ENCODE data around the gene FRMD8. TPM values are rescaled to one million over a fixed set of nuclear protein-coding genes. Genes with fewer than 3 reads are reported as not detected.

Gene FRMD8
- total RNA-seq, 5 donors from 2014 or later (not counting 1 experiment from before 2014, with no cell fraction given), result 35.6 to 79.1 (median 77.8) TPM

- DNase-seq (peak in 19 of 35 experiments; percentile 35 to 60 (median 42)), ATAC-seq (replicated peaks in 1 of 4) (peak in 2 of 4 experiments; percentile 14 to 15)
- Histone ChIP-seq H3K36me3 (ENCODE audit: control insufficient read depth in 2 of 2, extremely low read depth in 1 of 2, insufficient read depth in 1 of 2, low read length in 1 of 2) (peaks cover 0 to 22% of the 10 kb centered on the region in 2 donors), H3K4me1 (ENCODE audit: control insufficient read depth in 1 of 2, extremely low read depth in 1 of 2, insufficient read depth in 2 of 2, low read length in 2 of 2) (peaks cover 43 to 70% of the 10 kb centered on the region in 2 experiments), H3K4me3 (ENCODE audit: control insufficient read depth in 1 of 2, extremely low read depth in 1 of 2, low read length in 1 of 2) (peak overlapping the region; percentile 33 to 66), H3K27me3 (replicated peaks in 1 of 2; ENCODE audit: control insufficient read depth in 2 of 2, extremely low read depth in 1 of 2, insufficient read depth in 2 of 2, low read length in 1 of 2) (no peaks in the 10 kb centered on the region), H3K27ac (ENCODE audit: low read length) (peak overlapping the region; percentile 95), H3K9me3 (no peaks in the 10 kb centered on the region)
- no peaks in the 10 kb centered on the region for H3K9me3 Mint-ChIP-seq
- POLR2A ChIA-PET, result interaction anchor here in 1 of 2 donors (0.7 to 1.6 kb wide), 4 partner anchors 8 to 77 kb away, joined by 3 to 8 read pairs (median 6); partner anchors contain the start of gene MALAT1
- 0% methylated on average over 1 of the region's 9 CpGs for WGBS (ENCODE audit: insufficient coverage)
- CTCF ChIA-PET, result interaction anchor here in 1 of 2 donors (1.6 to 2.5 kb wide), 2 partner anchors 13 to 70 kb away, joined by 5 to 12 read pairs; no protein-coding TSS in a partner anchor
- no peaks in the 10 kb centered on the region for H3K27me3 Mint-ChIP-seq
- H3K27ac Mint-ChIP-seq, result peak overlapping the region; percentile 98 to 99
- peaks cover 44% of the 10 kb centered on the region for H3K36me3 Mint-ChIP-seq
- H3K4me1 Mint-ChIP-seq, result peaks cover 82 to 95% (median 84%) of the 10 kb centered on the region in 3 donors
- peak overlapping the region; percentile 91 to 100 (median 98) for H3K4me3 Mint-ChIP-seq
Observed at GRCh38 chr11:65429724-65430405, 43.4 kb downstream of the FRMD8 start.

DNA sequence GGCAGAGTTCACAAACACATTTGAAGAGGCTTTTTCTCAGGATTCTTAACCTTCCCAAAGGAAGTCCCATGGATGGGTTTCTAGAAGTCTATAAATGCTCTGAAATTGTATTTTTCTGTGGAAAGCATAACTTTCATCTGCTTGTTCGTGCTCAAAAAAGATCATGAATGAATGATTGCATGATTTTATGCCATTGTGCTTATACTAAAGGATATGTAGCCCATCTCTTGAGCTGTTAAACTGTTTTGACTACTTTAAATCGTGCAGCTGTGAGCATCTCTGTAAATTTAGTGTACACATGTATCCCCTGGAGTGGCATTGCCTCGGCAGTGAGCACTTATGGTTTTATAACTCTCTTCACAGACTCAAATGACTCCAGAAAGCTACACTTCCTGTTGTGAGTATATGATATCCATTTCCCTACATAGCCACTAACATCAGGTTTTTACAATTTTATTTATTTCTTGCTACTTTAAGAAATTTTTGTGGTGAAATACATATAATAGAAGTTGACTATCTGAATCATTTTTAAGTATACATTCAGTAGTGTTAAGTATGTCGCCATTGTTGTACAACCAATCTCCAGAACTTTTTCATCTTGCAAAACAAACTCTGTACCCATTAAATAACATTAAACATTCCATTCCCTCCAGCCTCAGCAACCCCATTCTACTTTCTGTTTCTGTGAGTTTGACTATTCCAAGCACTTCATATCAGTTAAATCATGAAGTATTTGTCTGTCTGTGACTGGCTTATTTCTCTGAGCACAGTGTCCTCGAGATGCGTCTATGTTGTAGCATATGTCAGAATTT lies 44.2 kb downstream of the FRMD8 start:
- no peaks in the 10 kb centered on the region for H3K9me3 Mint-ChIP-seq

GRCh38 chr11:65431451-65432099 lies 45.1 kb downstream of the FRMD8 start:
- peaks cover 91 to 95% (median 93%) of the 10 kb centered on the region in 3 donors for H3K4me1 Mint-ChIP-seq
- H3K4me1 ChIP-seq (ENCODE audit: control insufficient read depth in 1 of 2, extremely low read depth in 1 of 2, insufficient read depth in 2 of 2, low read length in 2 of 2), result peaks cover 52 to 59% of the 10 kb centered on the region in 2 experiments
- H3K27me3 ChIP-seq (replicated peaks in 1 of 2; ENCODE audit: control insufficient read depth in 2 of 2, extremely low read depth in 1 of 2, insufficient read depth in 2 of 2, low read length in 1 of 2), result no peaks in the 10 kb centered on the region
- no CpG with 5 or more reads among the region's 4 CpGs for WGBS (ENCODE audit: insufficient coverage)
- peaks cover 44% of the 10 kb centered on the region for H3K36me3 Mint-ChIP-seq
- DNase-seq (peak in 18 of 35 experiments; percentile 29 to 81 (median 52)), ATAC-seq (replicated peaks in 1 of 4) (peak; percentile 21 to 41 (median 34))
- H3K9me3 ChIP-seq, result no peaks in the 10 kb centered on the region
- POLR2A ChIA-PET, result interaction anchor here in 1 of 2 donors (1.1 kb wide), 1 partner anchor 76 kb away, joined by 4 read pairs; no protein-coding TSS in a partner anchor
- H3K4me3 ChIP-seq (ENCODE audit: control insufficient read depth in 1 of 2, extremely low read depth in 1 of 2, low read length in 1 of 2), result no peak overlapping the region
- H3K27me3 Mint-ChIP-seq, result no peaks in the 10 kb centered on the region
- peak overlapping the region; percentile 54 to 100 (median 66) for H3K4me3 Mint-ChIP-seq
- peaks cover 6 to 35% of the 10 kb centered on the region in 2 donors for H3K36me3 ChIP-seq (ENCODE audit: control insufficient read depth in 2 of 2, extremely low read depth in 1 of 2, insufficient read depth in 1 of 2, low read length in 1 of 2)
- CTCF ChIA-PET, result interaction anchor here (1.0 to 1.5 kb wide), 6 partner anchors 10 to 79 kb away, joined by 3 to 9 read pairs (median 3); no protein-coding TSS in a partner anchor
- peak overlapping the region; percentile 83 to 86 for H3K27ac Mint-ChIP-seq
- no peaks in the 10 kb centered on the region for H3K9me3 Mint-ChIP-seq
- H3K27ac ChIP-seq (ENCODE audit: low read length), result peak overlapping the region; percentile 95

More for the DNA sequence above, 44.2 kb downstream of the FRMD8 start:
- Mint-ChIP-seq H3K4me1 (peaks cover 90 to 94% (median 91%) of the 10 kb centered on the region in 3 donors), H3K36me3 (peaks cover 45% of the 10 kb centered on the region), H3K27ac (peak overlapping the region; percentile 98 to 99), H3K4me3 (peak overlapping the region; percentile 91 to 100 (median 98)), H3K27me3 (no peaks in the 10 kb centered on the region)
- H3K27me3 ChIP-seq (replicated peaks in 1 of 2; ENCODE audit: control insufficient read depth in 2 of 2, extremely low read depth in 1 of 2, insufficient read depth in 2 of 2, low read length in 1 of 2), result no peaks in the 10 kb centered on the region
- POLR2A ChIA-PET, result interaction anchor here in 1 of 2 donors (0.7 to 1.6 kb wide), 4 partner anchors 9 to 76 kb away, joined by 3 to 8 read pairs (median 6); partner anchors contain the start of gene MALAT1
- peak overlapping the region; percentile 95 for H3K27ac ChIP-seq (ENCODE audit: low read length)
- CTCF ChIA-PET, result interaction anchor here in 1 of 2 donors (1.6 to 2.5 kb wide), 2 partner anchors 14 to 69 kb away, joined by 5 to 12 read pairs; no protein-coding TSS in a partner anchor
- ATAC-seq (replicated peaks in 1 of 4) (peak in 3 of 4 experiments; percentile 9 to 28 (median 27)), DNase-seq (peak in 3 of 35 experiments; percentile 11 to 55 (median 15))
- H3K9me3 ChIP-seq, result no peaks in the 10 kb centered on the region
- peak overlapping the region; percentile 33 to 66 for H3K4me3 ChIP-seq (ENCODE audit: control insufficient read depth in 1 of 2, extremely low read depth in 1 of 2, low read length in 1 of 2)
- peaks cover 47 to 67% of the 10 kb centered on the region in 2 experiments for H3K4me1 ChIP-seq (ENCODE audit: control insufficient read depth in 1 of 2, extremely low read depth in 1 of 2, insufficient read depth in 2 of 2, low read length in 2 of 2)
- peaks cover 0 to 29% of the 10 kb centered on the region in 2 donors for H3K36me3 ChIP-seq (ENCODE audit: control insufficient read depth in 2 of 2, extremely low read depth in 1 of 2, insufficient read depth in 1 of 2, low read length in 1 of 2)
- 25% methylated on average over 1 of the region's 6 CpGs for WGBS (ENCODE audit: insufficient coverage)

- H3K27ac Mint-ChIP-seq, result peak overlapping the region; percentile 83 to 86
- H3K36me3 Mint-ChIP-seq, result peaks cover 41% of the 10 kb centered on the region
- H3K27me3 Mint-ChIP-seq, result no peaks in the 10 kb centered on the region
Observed at GRCh38 chr11:65432100-65432650, 45.7 kb downstream of the FRMD8 start.

GRCh38 chr11:65432686-65433582 lies 46.5 kb downstream of the FRMD8 start:
- no CpG with 5 or more reads among the region's 1 CpG for WGBS (ENCODE audit: insufficient coverage)
- no peaks in the 10 kb centered on the region for H3K27me3 Mint-ChIP-seq
- peak overlapping the region in 2 of 3 donors; percentile 34 to 100 for H3K4me3 Mint-ChIP-seq
- H3K36me3 ChIP-seq (ENCODE audit: control insufficient read depth in 2 of 2, extremely low read depth in 1 of 2, insufficient read depth in 1 of 2, low read length in 1 of 2), result peaks cover 8 to 37% of the 10 kb centered on the region in 2 donors
- no peaks in the 10 kb centered on the region for H3K9me3 Mint-ChIP-seq
- peak overlapping the region; percentile 57 to 80 for H3K27ac Mint-ChIP-seq
- no peaks in the 10 kb centered on the region for H3K9me3 ChIP-seq
- H3K27me3 ChIP-seq (replicated peaks in 1 of 2; ENCODE audit: control insufficient read depth in 2 of 2, extremely low read depth in 1 of 2, insufficient read depth in 2 of 2, low read length in 1 of 2), result no peaks in the 10 kb centered on the region
- H3K36me3 Mint-ChIP-seq, result peaks cover 42% of the 10 kb centered on the region
- ChIA-PET POLR2A (interaction anchor here (0.5 to 1.1 kb wide), 9 partner anchors 9 to 612 kb away, joined by 3 to 6 read pairs (median 3); no protein-coding TSS in a partner anchor), CTCF (interaction anchor here (0.6 to 1.5 kb wide), 16 partner anchors 8 to 497 kb away, joined by 3 to 9 read pairs (median 3); partner anchors contain the start of genes GPHA2 (in 1 of the 2), NEAT1 (in 1 of the 2) and SCYL1 (in 1 of the 2))
- peaks cover 41 to 45% of the 10 kb centered on the region in 2 experiments for H3K4me1 ChIP-seq (ENCODE audit: control insufficient read depth in 1 of 2, extremely low read depth in 1 of 2, insufficient read depth in 2 of 2, low read length in 2 of 2)
- no peak overlapping the region for H3K4me3 ChIP-seq (ENCODE audit: control insufficient read depth in 1 of 2, extremely low read depth in 1 of 2, low read length in 1 of 2)
- DNase-seq (peak in 1 of 35 experiments; percentile 75), ATAC-seq (replicated peaks in 1 of 4) (peak in 3 of 4 experiments; percentile 27 to 39 (median 39))
- H3K27ac ChIP-seq (ENCODE audit: low read length), result peak overlapping the region; percentile 47
- peaks cover 89 to 91% (median 91%) of the 10 kb centered on the region in 3 donors for H3K4me1 Mint-ChIP-seq

More at GRCh38 chr11:65432100-65432650, 45.7 kb downstream of the FRMD8 start:
- no peak for DNase-seq
- Histone ChIP-seq H3K4me1 (ENCODE audit: control insufficient read depth in 1 of 2, extremely low read depth in 1 of 2, insufficient read depth in 2 of 2, low read length in 2 of 2) (peaks cover 46 to 53% of the 10 kb centered on the region in 2 experiments), H3K4me3 (ENCODE audit: control insufficient read depth in 1 of 2, extremely low read depth in 1 of 2, low read length in 1 of 2) (no peak overlapping the region), H3K27me3 (replicated peaks in 1 of 2; ENCODE audit: control insufficient read depth in 2 of 2, extremely low read depth in 1 of 2, insufficient read depth in 2 of 2, low read length in 1 of 2) (no peaks in the 10 kb centered on the region), H3K9me3 (no peaks in the 10 kb centered on the region), H3K27ac (ENCODE audit: low read length) (peak overlapping the region; percentile 95), H3K36me3 (ENCODE audit: control insufficient read depth in 2 of 2, extremely low read depth in 1 of 2, insufficient read depth in 1 of 2, low read length in 1 of 2) (peaks cover 6 to 32% of the 10 kb centered on the region in 2 donors)
- CTCF ChIA-PET, result interaction anchor here (0.6 to 1.5 kb wide), 16 partner anchors 9 to 497 kb away, joined by 3 to 9 read pairs (median 3); partner anchors contain the start of genes GPHA2 (in 1 of the 2), NEAT1 (in 1 of the 2) and SCYL1 (in 1 of the 2)
- no CpG with 5 or more reads among the region's 2 CpGs for WGBS (ENCODE audit: insufficient coverage)
- ATAC-seq (replicated peaks in 1 of 4), result no peak
- Mint-ChIP-seq H3K9me3 (no peaks in the 10 kb centered on the region), H3K4me1 (peaks cover 90 to 92% (median 92%) of the 10 kb centered on the region in 3 donors), H3K4me3 (peak overlapping the region; percentile 11 to 100 (median 54))
- POLR2A ChIA-PET, result interaction anchor here (0.5 to 1.1 kb wide), 7 partner anchors 8 to 613 kb away, joined by 3 to 6 read pairs (median 3); no protein-coding TSS in a partner anchor

All from T-cell (primary cell).